Chondrocyte (in vitro differentiated cells): ENCODE measurements around the gene C13orf46. TPM values are rescaled to one million over a fixed set of nuclear protein-coding genes. Genes with fewer than 3 reads are reported as not detected.

Experiments used
- DNase-seq: peaks from one replicate; pipeline ENCODE4 v3.0.0; 2021; ENCODE audit warnings: mixed read lengths, low spot score
- H3K27ac Mint-ChIP-seq: one replicate; pipeline ENCODE4 v1.8.0; 2021; ENCODE audit warnings: mild to moderate bottlenecking, moderate library complexity, mixed read lengths; ENCODE audit not compliant: unreplicated experiment
- H3K27me3 Mint-ChIP-seq: 2 replicates; pipeline ENCODE4 v1.8.0; 2021; ENCODE audit warnings: low read depth, mixed read lengths
- H3K36me3 Mint-ChIP-seq: 2 replicates; pipeline ENCODE4 v1.8.0; 2021; ENCODE audit warnings: low read depth, mixed read lengths
- H3K4me1 Mint-ChIP-seq: 2 replicates; pipeline ENCODE4 v1.8.0; 2021; ENCODE audit warnings: low read depth, mild to moderate bottlenecking, mixed read lengths
- H3K4me3 Mint-ChIP-seq: one replicate; pipeline ENCODE4 v1.8.0; 2021; ENCODE audit warnings: mild to moderate bottlenecking, moderate library complexity, mixed read lengths; ENCODE audit not compliant: unreplicated experiment
- H3K9me3 Mint-ChIP-seq: 2 replicates; pipeline ENCODE4 v1.8.0; 2021; ENCODE audit warnings: low read depth, mixed read lengths
- CTCF ChIP-seq: fragments of 200-600 bp; sonication (generic); IDR thresholded peaks from 2 replicates; pipeline ENCODE4 v1.5.0; 2021; ENCODE audit warnings: antibody characterized with exemption, mild to moderate bottlenecking, moderate library complexity
- total RNA-seq: library from RNA; stranded (reverse); gene quantifications from 3 replicates; pipeline ENCODE4 v1.2.1, GENCODE V29; 2021

The C13orf46 gene
- total RNA-seq, 1 donor from 2014 or later = 2.2 TPM

- no peaks in the 10 kb centered on the region for H3K9me3 Mint-ChIP-seq
- DNase-seq = peak; percentile 59
- H3K4me3 Mint-ChIP-seq = no peak overlapping the region
- H3K27me3 Mint-ChIP-seq = no peaks in the 10 kb centered on the region
- H3K27ac Mint-ChIP-seq = no peak overlapping the region
- peak; percentile 31 for TF ChIP-seq CTCF
- H3K36me3 Mint-ChIP-seq = peaks cover 6% of the 10 kb centered on the region
- peaks cover 5% of the 10 kb centered on the region for H3K4me1 Mint-ChIP-seq
Measured at GRCh38 chr13:113968463-113969310, 5.2 kb downstream of the C13orf46 start.

GRCh38 chr13:113967729-113968462, 6.0 kb downstream of the C13orf46 start:
- Mint-ChIP-seq H3K4me1 (peaks cover 5% of the 10 kb centered on the region), H3K9me3 (no peaks in the 10 kb centered on the region), H3K27ac (no peak overlapping the region), H3K4me3 (no peak overlapping the region), H3K27me3 (no peaks in the 10 kb centered on the region), H3K36me3 (peaks cover 6% of the 10 kb centered on the region)
- TF ChIP-seq CTCF = no peak
- peak; percentile 85 for DNase-seq

GRCh38 chr13:113967206-113967720, 6.6 kb downstream of the C13orf46 start:
- TF ChIP-seq CTCF = no peak

GRCh38 chr13:113965968-113966884, 7.7 kb downstream of the C13orf46 start:
- peaks cover 5% of the 10 kb centered on the region for H3K4me1 Mint-ChIP-seq
- DNase-seq = no peak
- H3K27ac Mint-ChIP-seq = no peak overlapping the region
- peaks cover 10% of the 10 kb centered on the region for H3K36me3 Mint-ChIP-seq
- H3K27me3 Mint-ChIP-seq = no peaks in the 10 kb centered on the region
- H3K4me3 Mint-ChIP-seq = no peak overlapping the region
- no peaks in the 10 kb centered on the region for H3K9me3 Mint-ChIP-seq
- TF ChIP-seq CTCF = no peak

More at GRCh38 chr13:113967206-113967720, 6.6 kb downstream of the C13orf46 start:
- H3K9me3 Mint-ChIP-seq = no peaks in the 10 kb centered on the region
- peaks cover 5% of the 10 kb centered on the region for H3K4me1 Mint-ChIP-seq
- H3K4me3 Mint-ChIP-seq = no peak overlapping the region
- no peaks in the 10 kb centered on the region for H3K27me3 Mint-ChIP-seq
- DNase-seq = peak; percentile 74
- peaks cover 6% of the 10 kb centered on the region for H3K36me3 Mint-ChIP-seq
- H3K27ac Mint-ChIP-seq = no peak overlapping the region
